Osteocyte (in vitro differentiated cells): ENCODE results near the gene F13B. TPM values are rescaled to one million over a fixed set of nuclear protein-coding genes. Genes with fewer than 3 reads are reported as not detected.

ENCODE experiments used
- DNase-seq: peaks from one replicate; pipeline ENCODE4 v3.0.0; 2021; ENCODE audit warnings: mixed read lengths; ENCODE audit not compliant: unreplicated experiment; ENCODE audit errors: extremely low spot score
- H3K27ac Mint-ChIP-seq: one replicate; pipeline ENCODE4 v1.8.0; 2021; ENCODE audit warnings: mild to moderate bottlenecking, mixed read lengths; ENCODE audit not compliant: unreplicated experiment
- H3K27me3 Mint-ChIP-seq: one replicate; pipeline ENCODE4 v1.8.0; 2021; ENCODE audit warnings: mixed read lengths; ENCODE audit not compliant: unreplicated experiment
- H3K36me3 Mint-ChIP-seq: one replicate; pipeline ENCODE4 v1.8.0; 2021; ENCODE audit warnings: mixed read lengths; ENCODE audit not compliant: unreplicated experiment
- H3K4me1 Mint-ChIP-seq: one replicate; pipeline ENCODE4 v1.8.0; 2021; ENCODE audit warnings: mixed read lengths; ENCODE audit not compliant: unreplicated experiment
- H3K4me3 Mint-ChIP-seq: one replicate; pipeline ENCODE4 v1.8.0; 2021; ENCODE audit warnings: mild to moderate bottlenecking, moderate library complexity, mixed read lengths; ENCODE audit not compliant: unreplicated experiment
- H3K9me3 Mint-ChIP-seq: one replicate; pipeline ENCODE4 v1.8.0; 2021; ENCODE audit warnings: mixed read lengths; ENCODE audit not compliant: unreplicated experiment
- long read RNA-seq: library from polyadenylated mRNA; unstranded; transcript quantifications from one replicate; pipeline ENCODE4 v2.0.0, GENCODE V29; 2021
- total RNA-seq: library from RNA; stranded (reverse); gene quantifications from 2 replicates; pipeline ENCODE4 v1.2.1, GENCODE V29; 2021
- TF ChIP-seq, protein P1 (sequence below): fragments of 200-600 bp; sonication (generic); IDR thresholded peaks from 2 replicates; pipeline ENCODE4 v1.5.0; 2021; ENCODE audit warnings: antibody characterized with exemption, mild to moderate bottlenecking, moderate library complexity

F13B gene, protein sequence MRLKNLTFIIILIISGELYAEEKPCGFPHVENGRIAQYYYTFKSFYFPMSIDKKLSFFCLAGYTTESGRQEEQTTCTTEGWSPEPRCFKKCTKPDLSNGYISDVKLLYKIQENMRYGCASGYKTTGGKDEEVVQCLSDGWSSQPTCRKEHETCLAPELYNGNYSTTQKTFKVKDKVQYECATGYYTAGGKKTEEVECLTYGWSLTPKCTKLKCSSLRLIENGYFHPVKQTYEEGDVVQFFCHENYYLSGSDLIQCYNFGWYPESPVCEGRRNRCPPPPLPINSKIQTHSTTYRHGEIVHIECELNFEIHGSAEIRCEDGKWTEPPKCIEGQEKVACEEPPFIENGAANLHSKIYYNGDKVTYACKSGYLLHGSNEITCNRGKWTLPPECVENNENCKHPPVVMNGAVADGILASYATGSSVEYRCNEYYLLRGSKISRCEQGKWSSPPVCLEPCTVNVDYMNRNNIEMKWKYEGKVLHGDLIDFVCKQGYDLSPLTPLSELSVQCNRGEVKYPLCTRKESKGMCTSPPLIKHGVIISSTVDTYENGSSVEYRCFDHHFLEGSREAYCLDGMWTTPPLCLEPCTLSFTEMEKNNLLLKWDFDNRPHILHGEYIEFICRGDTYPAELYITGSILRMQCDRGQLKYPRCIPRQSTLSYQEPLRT
- total RNA-seq, result not detected in 2 replicates
- long read RNA-seq, result 0 reads

DNA sequence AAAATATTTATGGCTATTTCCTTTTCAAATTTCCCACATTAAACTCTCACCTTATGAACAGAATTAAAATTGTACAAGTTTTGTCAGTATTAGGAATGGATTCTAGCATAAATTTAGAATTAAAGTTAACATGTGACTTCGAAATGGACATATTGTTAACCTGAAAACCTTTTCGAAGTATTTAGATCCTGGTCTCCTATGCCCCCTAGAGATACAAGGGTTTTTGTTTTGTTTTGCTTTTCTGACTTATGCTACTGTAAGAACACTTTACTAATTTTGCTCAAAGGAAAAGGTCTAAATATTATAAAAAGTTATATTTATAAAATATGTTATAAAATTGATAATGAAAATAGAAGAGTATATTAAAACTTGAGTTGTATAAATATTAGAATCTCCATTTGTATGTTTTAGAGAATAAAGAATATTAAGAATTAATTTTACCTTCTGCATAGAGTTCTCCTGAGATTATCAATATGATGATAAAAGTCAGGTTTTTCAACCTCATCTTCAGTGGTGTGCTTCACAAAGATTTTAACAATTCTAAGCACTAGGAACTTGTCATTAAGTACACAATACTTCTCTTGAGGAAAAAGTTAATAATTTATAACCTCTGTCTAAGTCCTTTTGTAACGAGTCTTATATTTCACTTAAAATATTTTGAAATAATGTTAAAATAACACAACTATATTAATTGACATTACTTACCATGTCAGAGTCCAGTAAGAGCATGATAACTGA is at the start of gene F13B:
Gene F13B, minus strand, starts transcription at position 542 of the 738 bp plus-strand sequence. Its CDS starts 37 bp downstream, at position 505.
- TF ChIP-seq, protein P1, sequence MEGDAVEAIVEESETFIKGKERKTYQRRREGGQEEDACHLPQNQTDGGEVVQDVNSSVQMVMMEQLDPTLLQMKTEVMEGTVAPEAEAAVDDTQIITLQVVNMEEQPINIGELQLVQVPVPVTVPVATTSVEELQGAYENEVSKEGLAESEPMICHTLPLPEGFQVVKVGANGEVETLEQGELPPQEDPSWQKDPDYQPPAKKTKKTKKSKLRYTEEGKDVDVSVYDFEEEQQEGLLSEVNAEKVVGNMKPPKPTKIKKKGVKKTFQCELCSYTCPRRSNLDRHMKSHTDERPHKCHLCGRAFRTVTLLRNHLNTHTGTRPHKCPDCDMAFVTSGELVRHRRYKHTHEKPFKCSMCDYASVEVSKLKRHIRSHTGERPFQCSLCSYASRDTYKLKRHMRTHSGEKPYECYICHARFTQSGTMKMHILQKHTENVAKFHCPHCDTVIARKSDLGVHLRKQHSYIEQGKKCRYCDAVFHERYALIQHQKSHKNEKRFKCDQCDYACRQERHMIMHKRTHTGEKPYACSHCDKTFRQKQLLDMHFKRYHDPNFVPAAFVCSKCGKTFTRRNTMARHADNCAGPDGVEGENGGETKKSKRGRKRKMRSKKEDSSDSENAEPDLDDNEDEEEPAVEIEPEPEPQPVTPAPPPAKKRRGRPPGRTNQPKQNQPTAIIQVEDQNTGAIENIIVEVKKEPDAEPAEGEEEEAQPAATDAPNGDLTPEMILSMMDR, result no peak
- no peak for DNase-seq
- H3K27ac Mint-ChIP-seq, result no peak within 1 kb of the TSS
- H3K4me3 Mint-ChIP-seq, result no peak within 1 kb of the TSS
- H3K27me3 Mint-ChIP-seq, result peaks cover 15% of the 10 kb centered on the region
- H3K4me1 Mint-ChIP-seq, result peaks cover 6% of the 10 kb centered on the region
- H3K36me3 Mint-ChIP-seq, result no peaks in the 10 kb centered on the region
- H3K9me3 Mint-ChIP-seq, result peaks cover 6% of the 10 kb centered on the region

DNA sequence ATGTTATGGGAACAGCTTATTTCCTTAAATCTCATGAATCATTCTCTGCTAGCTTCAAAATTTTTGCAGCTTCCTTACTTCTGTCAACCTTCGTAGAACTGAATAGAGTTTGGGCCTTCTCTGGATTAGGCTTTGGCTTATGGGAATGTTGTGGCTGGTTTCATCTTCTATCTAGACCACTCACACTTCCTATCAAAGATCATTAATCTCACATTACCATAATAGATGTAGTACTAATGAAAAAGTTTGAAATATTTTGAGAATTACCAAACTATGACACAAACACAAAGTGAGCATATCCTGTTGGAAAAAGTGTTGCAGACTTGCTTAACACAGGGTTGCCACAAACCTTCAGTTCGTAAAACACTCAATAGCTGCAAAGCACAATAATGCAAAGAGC is 49.1 kb upstream of the F13B start:
- H3K4me1 Mint-ChIP-seq, result no peaks in the 10 kb centered on the region
- no peak overlapping the region for H3K27ac Mint-ChIP-seq
- H3K9me3 Mint-ChIP-seq, result peaks cover 12% of the 10 kb centered on the region
- DNase-seq, result no peak
- peaks cover 17% of the 10 kb centered on the region for H3K36me3 Mint-ChIP-seq
- H3K4me3 Mint-ChIP-seq, result no peak overlapping the region
- TF ChIP-seq, protein P1, result no peak
- H3K27me3 Mint-ChIP-seq, result no peaks in the 10 kb centered on the region

DNA sequence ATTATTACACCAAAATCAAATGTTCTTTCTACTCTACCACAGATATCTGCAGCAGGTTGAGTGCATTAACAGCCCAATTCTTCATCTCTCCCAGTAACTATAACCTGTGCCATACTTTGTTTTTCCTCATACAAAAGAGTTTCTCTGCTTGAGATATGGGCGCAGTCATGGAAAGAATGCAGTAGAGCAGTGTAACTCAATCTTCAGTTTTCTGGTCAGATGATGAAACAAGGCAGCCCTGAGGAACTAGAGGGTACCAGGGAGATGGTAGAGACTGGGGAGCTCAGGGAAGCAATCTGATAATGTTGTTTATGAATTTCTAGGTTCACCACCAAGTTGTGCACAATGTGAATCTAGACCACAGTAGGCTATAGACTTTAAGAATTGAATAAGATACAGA is 39.8 kb upstream of the F13B start:
- no peaks in the 10 kb centered on the region for H3K9me3 Mint-ChIP-seq
- H3K27me3 Mint-ChIP-seq, result no peaks in the 10 kb centered on the region
- no peak overlapping the region for H3K4me3 Mint-ChIP-seq
- TF ChIP-seq, protein P1, result no peak
- peaks cover 9% of the 10 kb centered on the region for H3K4me1 Mint-ChIP-seq
- no peak for DNase-seq
- H3K27ac Mint-ChIP-seq, result no peak overlapping the region
- H3K36me3 Mint-ChIP-seq, result peaks cover 5% of the 10 kb centered on the region

DNA sequence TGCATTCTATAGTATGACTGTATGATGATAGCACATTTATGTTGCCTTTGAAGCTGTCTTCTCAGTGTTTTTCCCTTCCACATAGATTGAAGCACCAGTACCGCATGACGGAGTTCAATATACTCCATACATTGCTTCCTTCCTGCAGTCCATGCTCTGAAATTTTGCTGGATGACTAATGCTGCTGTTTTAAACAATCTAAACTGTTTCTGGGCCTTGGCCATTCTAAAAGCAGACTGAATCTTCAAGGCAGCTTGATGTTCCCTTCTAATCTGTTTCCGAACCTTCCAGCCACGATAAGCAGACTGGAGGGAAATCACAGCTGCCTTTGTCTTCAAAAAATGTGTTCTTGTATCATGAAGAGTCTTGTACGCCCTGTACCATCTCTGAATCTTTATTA is 36.2 kb upstream of the F13B start:
- Mint-ChIP-seq H3K4me1 (peaks cover 7% of the 10 kb centered on the region), H3K27me3 (no peaks in the 10 kb centered on the region), H3K9me3 (no peaks in the 10 kb centered on the region), H3K4me3 (no peak overlapping the region), H3K27ac (no peak overlapping the region), H3K36me3 (peaks cover 3% of the 10 kb centered on the region)
- DNase-seq, result no peak
- TF ChIP-seq, protein P1, result no peak

DNA sequence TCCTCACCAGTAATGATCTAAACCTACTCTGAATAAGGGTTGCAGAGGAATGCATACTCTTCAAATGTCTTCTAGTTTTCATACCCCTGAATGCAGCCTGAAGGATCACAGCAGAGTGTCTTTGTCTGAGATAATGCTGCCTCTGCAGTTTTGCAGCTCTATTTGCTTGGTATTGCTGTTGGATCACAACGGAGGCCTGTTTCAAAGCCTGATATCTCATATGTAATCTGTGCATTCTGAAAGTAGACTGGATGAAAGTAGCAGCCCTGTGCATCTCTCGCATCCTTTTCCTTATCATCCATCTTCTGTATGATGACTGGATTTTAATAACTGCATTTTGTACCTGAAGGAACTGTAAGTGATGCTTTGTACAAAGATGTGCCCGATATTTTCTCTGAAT is 34.9 kb upstream of the F13B start:
- no peaks in the 10 kb centered on the region for H3K27me3 Mint-ChIP-seq
- H3K9me3 Mint-ChIP-seq, result no peaks in the 10 kb centered on the region
- no peak for DNase-seq
- no peak overlapping the region for H3K27ac Mint-ChIP-seq
- TF ChIP-seq, protein P1, result no peak
- H3K4me3 Mint-ChIP-seq, result no peak overlapping the region
- peaks cover 3% of the 10 kb centered on the region for H3K36me3 Mint-ChIP-seq
- H3K4me1 Mint-ChIP-seq, result peaks cover 6% of the 10 kb centered on the region
